CD4-positive, alpha-beta T cell treated with Interleukin-17A for 4 hours (primary cell): ENCODE data around the gene ABI3BP.
"Not testable (repeated sequence)": the region's sequence is repeated elsewhere in the genome, so short reads cannot be mapped to it uniquely, and the experiment has no call there.

Experiments used
- DNase-seq: peaks from one replicate; pipeline ENCODE4 v3.0.0-alpha.2; 2020; ENCODE audit warnings: mixed read lengths

ABI3BP gene, protein sequence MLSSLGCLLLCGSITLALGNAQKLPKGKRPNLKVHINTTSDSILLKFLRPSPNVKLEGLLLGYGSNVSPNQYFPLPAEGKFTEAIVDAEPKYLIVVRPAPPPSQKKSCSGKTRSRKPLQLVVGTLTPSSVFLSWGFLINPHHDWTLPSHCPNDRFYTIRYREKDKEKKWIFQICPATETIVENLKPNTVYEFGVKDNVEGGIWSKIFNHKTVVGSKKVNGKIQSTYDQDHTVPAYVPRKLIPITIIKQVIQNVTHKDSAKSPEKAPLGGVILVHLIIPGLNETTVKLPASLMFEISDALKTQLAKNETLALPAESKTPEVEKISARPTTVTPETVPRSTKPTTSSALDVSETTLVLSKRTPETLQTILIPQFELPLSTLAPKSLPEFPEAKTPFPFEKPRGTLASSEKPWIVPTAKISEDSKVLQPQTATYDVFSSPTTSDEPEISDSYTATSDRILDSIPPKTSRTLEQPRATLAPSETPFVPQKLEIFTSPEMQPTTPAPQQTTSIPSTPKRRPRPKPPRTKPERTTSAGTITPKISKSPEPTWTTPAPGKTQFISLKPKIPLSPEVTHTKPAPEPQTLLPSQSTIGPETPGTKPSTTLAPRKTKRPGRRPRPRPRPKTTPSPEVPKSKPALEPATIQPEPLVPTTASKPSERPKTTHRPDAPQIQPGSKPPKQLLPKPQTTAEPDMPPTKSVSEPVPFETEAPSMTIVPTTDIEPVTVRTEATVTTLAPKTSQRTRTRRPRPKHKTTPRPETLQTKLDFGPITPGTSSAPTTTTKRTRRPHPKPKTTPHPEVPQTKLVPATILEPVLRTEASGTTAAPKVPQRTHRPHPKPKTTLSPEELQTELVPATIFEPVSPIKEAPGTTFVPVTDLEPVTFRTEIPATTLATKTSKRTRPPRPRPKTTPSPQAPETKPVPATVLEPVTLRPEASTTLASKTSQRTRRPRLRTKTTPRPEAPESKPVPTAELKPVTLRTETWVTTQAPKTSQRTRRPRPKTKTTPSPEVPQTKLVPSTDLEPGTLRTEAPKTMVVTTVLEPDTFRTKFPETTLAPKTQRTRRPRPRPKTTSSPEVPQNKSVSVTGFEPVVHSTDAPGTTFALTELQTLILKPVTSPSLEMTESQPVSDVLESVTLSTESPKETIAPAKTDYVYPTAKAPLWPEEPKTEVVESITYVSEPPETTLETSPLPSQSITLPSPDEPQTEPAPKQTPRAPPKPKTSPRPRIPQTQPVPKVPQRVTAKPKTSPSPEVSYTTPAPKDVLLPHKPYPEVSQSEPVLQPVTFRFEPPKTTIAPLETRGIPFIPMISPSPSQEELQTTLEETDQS (N-terminal part only)

DNA sequence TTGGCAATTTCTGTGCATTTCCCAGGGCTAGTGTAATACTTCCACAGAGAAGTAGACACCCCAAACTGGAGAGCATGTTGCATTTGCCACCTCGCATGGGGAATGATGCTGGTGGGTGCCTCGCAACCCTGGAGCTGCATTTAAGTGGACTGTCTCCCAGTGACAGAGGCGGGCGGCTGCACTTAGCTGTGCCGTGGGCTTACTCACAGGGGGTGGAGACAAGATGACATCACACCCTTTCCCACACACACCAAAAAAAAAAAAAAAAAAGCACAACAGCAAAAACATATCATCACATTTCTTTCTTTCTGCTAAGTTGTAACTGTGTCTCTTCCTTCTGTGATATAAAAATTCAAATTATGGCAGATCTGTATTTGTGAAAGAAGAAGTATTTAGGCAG lies at the start of gene ABI3BP:
Gene ABI3BP (minus strand): TSS at position 113 of the 400 bp plus-strand sequence. CDS start 37 bp downstream, at position 76.
- no peak for DNase-seq

DNA sequence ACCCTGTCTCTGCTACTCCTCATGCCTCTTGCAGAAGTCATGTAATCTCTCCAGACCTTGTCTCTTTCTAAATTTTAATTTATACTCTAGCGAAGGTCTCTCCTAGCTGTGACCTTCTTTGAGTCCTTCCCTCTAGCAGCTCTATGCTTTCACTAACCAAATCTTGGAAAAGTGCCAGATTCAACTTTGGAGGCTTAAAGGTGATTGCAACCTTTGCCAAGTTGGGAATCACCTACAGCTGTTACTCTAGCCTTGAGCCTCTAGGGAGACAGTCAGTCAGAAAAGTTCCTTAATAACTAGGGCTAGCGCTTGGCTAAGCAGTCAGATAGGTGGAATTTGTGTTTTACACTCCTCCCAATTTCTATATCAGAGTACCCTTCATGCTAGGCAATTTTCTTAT lies 46.1 kb upstream of the ABI3BP start:
- no peak for DNase-seq

DNA sequence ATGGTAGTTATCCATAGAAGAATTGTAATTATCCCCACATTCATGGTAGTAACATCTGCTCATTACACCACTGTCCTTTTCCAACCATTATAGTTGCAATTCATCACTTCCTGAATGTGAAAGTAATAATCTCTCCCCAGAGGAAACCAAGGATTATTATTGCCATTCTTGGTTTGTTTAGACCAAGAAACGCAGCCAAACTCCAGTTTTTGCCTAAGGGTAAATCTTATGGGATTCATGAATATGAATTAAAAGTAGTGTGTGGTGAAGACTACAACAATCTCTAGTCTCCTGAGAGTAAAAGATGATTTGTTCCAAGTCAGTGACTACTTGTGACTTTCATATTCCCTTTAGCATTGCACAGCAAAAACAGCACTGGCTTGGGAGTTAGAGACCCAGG lies 45.7 kb upstream of the ABI3BP start:
- DNase-seq, result no peak

DNA sequence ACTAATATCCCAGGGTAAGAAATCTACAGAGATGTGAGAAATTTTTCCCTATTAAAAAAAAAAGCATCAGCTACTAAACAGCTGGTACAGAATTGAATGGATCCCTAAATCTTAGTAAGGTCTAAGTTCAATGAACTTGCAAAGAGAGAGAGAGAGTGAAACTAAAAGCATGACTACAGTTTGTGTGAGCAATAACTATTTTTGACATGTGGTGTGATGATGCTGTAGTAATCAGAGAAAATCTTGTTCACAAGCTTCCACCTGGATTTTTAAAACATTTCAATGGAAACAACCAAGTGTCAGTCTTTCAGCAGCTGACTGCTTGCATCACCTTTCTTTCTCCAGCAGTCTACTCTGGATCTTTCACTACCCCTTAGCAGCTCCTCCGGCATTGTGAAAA lies 45.2 kb upstream of the ABI3BP start:
- DNase-seq, result no peak

DNA sequence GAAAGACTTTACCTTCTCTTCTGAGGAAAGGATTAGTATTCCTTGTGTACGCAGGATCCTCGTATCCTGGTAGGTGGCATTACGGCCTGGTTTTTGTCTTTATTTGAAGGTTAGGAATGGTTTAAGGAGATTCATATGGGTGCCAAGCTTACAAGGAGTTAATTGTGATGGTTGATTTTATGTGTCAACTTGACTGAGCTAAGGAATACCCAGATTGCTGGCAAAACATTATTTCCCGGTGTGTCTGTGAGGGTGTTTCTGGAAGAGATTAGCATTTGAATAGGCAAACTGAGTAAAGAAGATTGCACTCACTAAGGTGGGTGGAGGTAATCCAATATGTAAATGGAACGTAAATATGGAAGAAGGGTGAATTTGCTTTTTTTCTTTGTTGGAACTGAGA lies 44.4 kb upstream of the ABI3BP start:
- DNase-seq, result no peak

DNA sequence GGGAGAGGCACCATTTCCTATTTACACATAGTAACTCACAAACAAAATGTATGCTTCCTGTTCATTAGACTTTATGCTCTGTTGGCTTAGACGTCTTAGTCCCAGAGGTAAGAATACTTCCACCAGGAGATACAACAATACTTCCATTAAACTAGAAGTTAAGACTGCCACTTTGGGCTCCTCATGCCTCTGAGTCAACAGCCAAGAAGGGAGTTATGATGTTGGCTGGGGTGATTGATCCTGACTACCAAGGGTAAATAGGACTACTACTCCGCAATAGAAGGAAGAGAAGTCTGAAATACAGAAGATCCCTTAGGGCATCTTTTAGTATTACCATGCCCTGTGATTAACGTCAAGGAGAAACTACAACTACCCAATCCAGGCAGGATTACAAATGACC lies 43.5 kb upstream of the ABI3BP start:
- no peak for DNase-seq

DNA sequence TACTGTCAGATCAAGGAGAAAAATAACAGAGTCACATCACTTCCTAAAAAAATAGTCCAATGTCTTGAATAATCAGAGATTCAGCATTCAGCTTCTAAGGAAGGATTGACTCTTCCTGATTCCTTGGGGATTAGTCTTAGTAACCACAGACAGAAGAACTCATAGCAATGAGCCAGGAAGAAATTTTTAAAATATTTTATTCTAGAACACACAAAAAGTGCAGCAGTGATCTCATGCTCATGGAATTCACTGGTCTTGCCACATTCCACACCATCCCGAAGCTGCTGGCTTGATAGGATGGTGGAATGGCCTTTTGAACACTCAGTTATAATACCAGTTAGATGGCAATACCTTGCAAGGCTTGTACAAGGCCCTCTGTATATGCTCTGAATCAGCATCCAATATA lies 43.0 kb upstream of the ABI3BP start:
- DNase-seq, result no peak

DNA sequence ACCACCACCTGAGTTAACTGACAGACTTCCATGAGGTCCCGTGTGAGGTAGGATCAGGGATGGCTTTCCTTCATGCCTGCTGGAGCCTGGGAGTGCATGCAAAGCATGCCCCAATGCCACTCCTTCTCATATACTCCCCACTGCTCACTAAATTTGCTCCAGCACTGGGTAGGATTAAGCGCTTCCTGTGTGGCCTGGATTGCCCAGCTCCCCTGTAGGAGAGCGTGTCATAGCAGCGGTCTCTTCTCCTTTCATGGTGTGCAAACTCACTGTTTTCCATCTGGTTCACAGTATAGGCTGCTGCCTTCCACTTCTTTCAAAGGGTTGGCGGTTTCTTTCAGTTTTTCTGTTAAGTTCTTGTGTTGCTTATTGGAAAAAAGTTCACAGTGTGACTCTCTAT lies 34.1 kb upstream of the ABI3BP start:
- no peak for DNase-seq

DNA sequence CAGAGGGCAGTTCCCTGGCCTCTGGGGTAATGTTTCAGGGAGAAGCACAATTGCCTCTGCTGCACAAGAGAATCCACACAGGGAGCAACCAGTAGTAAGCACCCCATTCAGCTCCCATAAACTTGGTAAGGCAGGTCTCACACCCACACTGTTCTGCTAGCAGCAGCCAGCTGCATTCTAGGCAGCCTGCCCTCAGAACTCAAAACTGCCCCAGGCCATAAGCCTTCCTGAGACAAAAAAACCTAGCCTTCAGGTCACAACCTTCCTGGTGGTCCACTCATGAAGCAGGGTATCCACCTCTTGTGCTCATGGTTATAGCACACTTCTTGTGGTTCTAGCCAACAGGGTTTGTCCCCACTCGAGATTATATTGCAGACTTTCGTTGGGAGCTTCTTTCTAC lies 33.7 kb upstream of the ABI3BP start:
- DNase-seq, result no peak

DNA sequence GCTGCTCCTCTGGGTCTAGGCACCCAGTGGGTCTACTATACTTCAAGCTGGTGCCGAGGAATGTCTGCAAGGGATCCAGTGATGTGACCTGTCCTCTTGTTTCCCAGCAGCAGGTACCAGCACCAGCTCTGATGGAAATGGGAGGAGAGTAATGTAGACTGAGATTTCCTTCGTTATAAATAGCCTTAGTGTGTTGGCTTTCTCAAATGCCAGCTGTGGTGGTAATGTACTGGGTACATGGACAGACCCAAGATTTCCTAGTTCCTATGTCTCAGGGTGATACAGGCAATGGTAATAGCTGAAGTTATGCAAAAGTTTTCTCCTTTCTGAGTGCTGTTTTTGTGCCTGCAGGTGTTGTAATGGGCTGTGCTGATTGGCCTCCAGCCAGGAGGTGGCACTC lies 33.0 kb upstream of the ABI3BP start:
- DNase-seq, result no peak

DNA sequence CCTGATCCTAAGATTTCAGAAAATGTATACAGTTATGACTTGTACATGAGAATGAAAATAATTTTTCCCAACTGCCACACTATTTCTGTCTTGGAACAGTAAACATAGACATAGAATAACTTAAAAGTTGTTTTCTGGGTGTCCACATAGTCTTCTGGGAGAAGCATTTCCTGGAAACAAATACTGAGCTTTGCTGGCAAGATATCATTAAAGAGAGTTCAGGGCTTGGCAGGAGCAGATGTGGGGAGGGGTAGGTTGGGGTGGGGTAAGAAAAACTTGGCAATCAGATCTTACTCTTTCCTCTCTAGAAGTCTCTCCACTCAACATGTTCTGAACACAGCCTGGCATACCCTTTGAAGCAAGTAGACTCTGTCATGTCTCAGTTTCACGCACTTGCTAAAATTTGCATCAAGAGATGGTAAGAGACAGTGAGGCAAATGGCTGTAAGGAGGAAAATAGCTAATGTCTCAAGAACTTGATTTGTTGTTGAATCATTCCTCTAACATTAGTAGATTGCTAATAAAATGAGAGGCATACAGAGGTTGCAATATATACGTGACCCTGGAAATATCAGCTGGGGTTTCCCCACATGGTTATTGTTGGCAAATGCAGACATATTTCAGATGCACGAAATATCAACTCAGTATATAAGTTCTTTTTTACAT lies 27.3 kb upstream of the ABI3BP start:
- no peak for DNase-seq

DNA sequence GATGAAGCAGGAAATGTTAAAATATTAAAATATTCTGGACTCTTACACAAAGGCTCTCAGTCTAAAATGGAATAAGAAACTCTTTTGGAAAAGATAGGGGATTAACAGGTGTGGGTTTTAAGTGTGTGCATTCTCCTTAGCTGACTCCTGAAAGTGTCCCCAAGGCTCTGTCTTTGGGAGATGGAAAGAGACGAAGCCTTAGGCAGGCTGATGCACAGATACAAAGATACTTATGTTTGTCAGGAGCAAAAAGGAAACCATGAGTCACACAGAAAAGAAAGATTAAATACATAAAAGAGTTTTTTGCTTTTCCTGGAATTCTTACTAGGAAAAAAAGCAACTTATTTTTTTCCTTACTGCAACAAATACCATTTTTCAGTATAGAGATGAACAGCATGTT lies 23.8 kb upstream of the ABI3BP start:
- no peak for DNase-seq

DNA sequence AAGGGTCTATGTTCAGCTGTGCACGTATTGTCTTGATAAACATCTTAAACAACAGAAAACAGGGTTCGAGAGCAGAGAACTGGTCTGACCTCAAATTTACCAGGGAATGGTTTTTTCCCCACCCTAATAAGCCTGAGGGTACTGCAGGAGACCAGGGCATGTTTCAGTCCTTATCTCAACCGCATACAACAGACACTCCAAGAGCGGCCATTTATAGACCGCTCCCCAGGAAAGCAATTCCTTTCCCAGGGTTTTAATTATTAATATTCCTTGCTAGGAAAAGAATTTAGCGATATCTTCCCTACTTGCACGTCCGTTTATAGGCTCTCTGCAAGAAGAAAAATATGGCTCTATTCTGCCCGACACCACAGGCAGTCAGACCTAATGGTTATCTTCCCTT lies 19.1 kb upstream of the ABI3BP start:
- not testable (repeated sequence) for DNase-seq

DNA sequence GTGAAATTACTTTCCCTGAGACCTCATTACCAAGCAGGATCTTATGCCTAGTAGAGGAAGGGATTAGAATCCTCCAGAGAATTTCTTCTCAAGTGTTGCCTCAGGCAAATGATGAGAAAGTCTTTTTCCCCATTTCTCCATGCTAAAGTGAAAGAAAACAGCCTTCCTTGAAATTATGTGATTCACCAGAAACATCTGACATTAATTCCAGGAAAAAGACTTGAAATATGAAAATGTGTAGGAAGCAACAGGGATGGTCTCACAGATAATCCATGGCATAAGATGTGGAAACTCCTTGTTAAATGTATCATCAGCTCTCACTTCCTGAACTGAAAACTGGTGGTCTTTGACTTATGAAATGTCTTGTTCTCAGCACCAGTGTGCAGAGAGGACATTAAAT lies 17.9 kb upstream of the ABI3BP start:
- no peak for DNase-seq

DNA sequence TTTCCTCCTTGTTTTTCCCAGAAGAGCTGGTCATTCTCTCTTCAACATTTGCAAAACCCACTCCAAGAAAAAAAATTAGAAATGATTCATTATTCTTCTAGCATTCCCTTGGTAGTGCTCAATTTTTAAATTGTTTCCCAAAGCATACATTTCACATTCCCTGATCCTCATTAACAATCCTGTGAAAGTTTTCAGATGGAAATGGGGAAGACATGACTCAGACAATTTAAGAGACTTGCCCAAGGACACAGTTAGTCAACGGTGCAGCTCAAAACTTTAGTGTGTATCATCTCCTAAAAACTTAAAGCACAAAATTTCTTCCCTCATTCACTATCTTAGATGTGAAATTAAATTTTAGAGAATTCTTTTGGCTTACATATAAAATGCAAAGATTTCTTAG lies 17.1 kb upstream of the ABI3BP start:
- DNase-seq, result no peak

DNA sequence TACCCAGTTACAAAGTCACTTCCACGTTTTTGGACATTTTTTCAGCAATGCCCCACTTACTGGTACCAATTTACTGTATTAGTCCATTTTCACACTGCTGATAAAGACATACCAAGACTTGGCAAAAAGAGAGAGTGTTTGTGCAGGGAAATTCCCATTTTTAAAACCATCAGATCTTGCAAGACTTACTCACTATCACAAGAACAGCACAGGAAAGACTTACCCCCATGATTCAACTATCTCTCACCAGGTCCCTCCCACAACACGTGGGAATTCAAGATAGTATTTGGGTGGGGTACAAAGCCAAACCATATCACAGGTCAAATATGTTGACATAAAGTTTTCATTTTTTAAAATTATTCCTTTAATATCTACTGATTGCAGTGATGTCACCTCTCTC lies 16.2 kb upstream of the ABI3BP start:
- DNase-seq, result no peak

DNA sequence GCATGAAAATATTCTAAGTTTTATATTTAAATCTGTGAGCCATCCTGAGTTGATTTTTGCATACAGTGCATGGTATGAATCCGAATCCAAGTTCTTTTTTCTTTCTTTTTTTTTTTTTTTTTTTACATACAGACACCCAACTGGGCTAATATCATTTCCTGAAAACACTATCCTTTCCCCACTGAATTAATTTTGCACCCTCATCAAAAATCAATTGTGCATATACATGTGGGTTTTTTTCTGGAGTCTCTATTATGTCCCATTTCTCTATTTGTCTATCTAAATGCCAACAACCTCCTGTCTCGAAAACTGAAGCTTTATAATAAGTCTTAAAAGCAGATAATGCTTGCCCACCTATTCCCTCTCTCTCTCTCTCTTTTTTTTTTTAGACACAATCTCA lies 5.9 kb upstream of the ABI3BP start:
- DNase-seq, result no peak

DNA sequence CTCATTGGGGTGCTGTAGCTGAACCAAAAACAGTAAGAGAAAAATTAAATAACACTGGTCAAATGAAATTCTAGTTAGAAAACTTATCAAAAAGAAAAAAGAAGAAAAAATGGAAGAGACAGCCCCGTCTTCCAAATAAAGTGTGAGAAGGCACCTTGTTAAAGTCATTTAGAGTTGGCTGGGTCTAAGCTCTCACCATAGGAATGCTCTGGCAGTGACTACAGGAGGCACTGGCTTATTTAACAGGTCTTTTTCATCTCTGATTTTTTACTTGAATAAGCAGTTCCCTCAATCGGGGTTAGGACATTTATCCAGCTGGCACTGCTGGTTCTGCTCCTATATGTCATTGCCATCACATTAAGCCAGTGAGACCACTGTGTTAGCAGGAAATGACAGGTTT lies 1.6 kb upstream of the ABI3BP start:
- no peak for DNase-seq

DNA sequence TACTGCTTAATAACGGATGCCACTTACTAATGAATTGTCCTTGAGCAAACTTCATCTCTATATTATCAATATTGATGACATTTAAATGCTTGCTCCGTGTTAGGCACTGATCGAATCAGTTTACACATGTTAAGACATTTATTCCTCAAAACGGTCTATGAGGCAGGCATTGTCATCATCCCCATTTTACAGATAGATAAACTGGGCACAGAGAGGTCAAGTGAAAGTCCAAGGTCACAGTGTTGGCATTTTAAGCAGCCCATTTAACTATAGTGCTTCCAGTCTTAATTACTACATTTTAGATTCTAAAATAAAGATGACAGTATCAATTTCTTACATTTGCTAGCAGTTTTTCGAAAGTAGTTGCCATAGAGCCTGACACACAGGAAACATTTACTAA lies 966 bp upstream of the ABI3BP start:
- no peak for DNase-seq

DNA sequence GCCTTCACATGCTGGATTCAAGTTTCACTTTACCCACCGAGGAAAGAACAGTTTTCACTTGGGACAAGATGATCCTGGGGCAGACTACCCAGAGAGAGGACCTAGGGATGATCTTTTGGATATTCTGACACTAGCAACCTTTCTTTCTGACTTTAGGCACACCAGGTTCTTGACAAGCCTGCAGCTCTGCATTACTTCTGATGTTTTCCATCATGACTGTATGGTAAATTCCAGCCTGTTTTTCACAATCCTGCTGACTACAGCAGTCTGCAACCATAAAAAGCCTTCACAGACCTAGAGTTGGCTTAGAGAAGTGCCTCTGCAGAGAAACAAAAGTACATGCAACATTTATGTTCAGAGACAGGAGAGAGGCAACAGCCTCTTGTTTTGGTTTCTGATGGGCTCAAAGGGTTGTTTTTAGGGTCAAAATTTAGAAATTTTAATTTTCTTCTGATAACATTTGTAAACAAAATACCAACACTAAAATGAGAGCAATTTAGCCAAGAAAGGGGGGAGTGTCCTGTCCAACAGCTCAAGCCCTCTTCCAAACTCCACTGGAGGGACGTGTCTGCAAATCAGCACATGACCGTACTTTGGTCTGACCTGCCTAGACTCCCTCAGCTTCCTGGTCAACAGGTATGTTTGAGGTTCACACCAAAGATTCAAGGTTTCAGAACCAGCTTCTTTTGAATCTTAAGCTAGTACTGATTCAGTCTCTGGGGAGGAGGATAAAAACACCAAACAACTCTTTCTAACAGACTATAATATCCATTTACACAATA lies 799 bp downstream of the ABI3BP start:
- no peak for DNase-seq

DNA sequence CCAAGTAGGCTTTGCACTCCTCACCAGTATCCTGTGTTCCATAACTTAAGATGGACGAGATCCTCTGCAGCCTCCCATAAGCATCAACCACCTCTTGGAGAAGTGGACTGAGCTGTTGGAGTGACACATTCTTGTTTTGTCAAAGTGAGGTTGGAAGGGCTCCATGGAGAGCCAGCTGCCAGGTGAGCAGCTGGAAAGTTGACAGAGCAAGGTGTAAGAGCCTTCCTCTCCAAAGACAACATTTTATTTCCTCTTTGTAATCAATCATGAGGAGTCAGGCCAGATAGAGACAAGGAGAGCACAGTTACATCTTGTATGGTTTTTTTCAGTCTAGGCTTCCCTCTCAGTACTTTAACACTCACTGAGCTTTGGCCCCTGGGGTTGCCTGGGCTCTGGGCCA lies 5.1 kb downstream of the ABI3BP start:
- no peak for DNase-seq

DNA sequence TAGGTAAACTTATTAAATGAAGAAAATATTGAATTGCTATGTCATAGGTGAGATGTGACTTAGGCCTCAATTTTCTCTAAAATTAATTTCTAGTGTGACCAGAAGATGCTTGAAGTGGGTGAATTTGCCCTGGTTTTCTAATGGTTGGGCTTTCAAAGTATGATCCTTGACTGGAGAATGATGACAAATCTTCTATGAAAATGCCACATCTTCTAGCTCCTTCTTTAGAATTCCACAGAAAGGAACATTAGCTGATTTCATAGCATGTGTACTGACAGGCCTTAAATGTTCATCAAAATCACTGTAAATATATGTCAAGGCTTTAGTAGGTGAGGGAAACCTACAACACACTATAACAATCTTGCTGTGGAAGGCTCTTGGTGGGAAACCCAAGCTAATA lies 8.9 kb downstream of the ABI3BP start:
- DNase-seq, result no peak
